NB4 (cell line): Measurements from ENCODE around the gene GPR55.

Source experiments
- DNase-seq: peaks from one replicate; pipeline ENCODE4 v3.0.0; 2010; ENCODE audit warnings: low read depth
- H3K4me3 ChIP-seq: one replicate; pipeline ENCODE4 v1.5.1; 2011; ENCODE audit warnings: mild to moderate bottlenecking, low read depth, low read length, moderate library complexity
- MAX ChIP-seq: IDR thresholded peaks from 2 replicates; pipeline ENCODE4 v1.6.1; 2011; ENCODE audit warnings: low read depth, low read length
- MYC ChIP-seq: IDR thresholded peaks from 2 replicates; pipeline ENCODE4 v1.6.1; 2011; ENCODE audit warnings: low read depth, low read length
- POLR2A ChIP-seq: IDR thresholded peaks from 2 replicates; pipeline ENCODE4 v1.6.1; 2011; ENCODE audit warnings: mild to moderate bottlenecking; ENCODE audit not compliant: insufficient read length; ENCODE audit errors: extremely low read depth
- TF ChIP-seq, protein P1 (sequence below): IDR thresholded peaks from one replicate; pipeline ENCODE4 v1.5.1; 2012; ENCODE audit warnings: low read depth, low read length

GPR55 gene

DNA sequence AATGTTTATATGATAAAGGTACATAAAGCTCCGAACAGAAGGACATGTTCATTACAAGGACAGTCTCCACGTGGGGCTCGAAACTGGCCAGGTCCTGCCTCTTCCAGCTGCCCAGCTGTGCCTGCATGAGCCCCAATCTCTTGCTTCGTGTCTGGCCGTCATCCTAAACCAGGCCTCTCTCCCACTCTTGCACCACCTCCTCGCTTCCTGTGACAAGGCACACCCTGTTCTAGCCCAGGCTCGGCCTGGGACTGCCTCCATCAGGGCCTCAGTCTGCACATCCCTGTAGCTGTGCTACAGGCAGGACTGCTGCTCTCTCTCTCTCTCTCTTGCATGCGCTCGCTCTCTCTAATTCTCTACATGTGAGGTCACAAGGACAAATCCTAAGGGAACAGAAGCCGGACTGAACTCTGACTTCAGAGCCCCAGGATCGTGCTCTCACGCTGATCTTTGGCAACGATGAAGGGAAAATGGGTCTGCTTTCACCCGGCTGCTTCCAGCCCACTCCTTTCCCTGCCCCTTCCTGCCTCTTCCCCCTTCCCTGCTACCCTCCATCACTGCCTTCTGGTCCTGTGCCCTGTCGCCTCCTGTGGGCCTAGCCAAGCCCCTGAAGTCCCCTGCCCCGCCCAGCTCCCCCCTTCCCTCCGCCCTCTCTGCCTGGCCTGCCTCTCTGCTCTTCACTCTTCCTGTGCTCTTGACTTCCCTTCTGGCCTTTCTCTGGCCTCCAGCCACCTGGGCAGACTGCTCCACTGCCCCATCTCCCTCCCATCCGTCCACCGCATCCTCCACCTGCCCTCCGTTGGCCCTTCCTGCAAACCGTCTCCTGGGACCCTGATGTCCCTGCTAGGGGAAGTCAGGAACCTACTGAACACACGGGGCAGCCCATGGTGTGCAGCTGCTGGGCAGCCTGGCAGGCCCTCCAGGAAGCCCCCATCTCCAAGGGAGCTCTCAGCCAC, 7.8 kb upstream of the GPR55 start:
- peak; percentile 88 for DNase-seq
- TF ChIP-seq, protein P1, sequence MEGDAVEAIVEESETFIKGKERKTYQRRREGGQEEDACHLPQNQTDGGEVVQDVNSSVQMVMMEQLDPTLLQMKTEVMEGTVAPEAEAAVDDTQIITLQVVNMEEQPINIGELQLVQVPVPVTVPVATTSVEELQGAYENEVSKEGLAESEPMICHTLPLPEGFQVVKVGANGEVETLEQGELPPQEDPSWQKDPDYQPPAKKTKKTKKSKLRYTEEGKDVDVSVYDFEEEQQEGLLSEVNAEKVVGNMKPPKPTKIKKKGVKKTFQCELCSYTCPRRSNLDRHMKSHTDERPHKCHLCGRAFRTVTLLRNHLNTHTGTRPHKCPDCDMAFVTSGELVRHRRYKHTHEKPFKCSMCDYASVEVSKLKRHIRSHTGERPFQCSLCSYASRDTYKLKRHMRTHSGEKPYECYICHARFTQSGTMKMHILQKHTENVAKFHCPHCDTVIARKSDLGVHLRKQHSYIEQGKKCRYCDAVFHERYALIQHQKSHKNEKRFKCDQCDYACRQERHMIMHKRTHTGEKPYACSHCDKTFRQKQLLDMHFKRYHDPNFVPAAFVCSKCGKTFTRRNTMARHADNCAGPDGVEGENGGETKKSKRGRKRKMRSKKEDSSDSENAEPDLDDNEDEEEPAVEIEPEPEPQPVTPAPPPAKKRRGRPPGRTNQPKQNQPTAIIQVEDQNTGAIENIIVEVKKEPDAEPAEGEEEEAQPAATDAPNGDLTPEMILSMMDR, result no peak
- TF ChIP-seq POLR2A, result no peak
- H3K4me3 ChIP-seq, result no peak overlapping the region

GRCh38 chr2:230931556-230932231, 6.7 kb upstream of the GPR55 start:
- DNase-seq, result no peak
- no peak overlapping the region for H3K4me3 ChIP-seq
- no peak for TF ChIP-seq MAX
- TF ChIP-seq POLR2A, result no peak
- TF ChIP-seq, protein P1, result no peak
- no peak for TF ChIP-seq MYC

DNA sequence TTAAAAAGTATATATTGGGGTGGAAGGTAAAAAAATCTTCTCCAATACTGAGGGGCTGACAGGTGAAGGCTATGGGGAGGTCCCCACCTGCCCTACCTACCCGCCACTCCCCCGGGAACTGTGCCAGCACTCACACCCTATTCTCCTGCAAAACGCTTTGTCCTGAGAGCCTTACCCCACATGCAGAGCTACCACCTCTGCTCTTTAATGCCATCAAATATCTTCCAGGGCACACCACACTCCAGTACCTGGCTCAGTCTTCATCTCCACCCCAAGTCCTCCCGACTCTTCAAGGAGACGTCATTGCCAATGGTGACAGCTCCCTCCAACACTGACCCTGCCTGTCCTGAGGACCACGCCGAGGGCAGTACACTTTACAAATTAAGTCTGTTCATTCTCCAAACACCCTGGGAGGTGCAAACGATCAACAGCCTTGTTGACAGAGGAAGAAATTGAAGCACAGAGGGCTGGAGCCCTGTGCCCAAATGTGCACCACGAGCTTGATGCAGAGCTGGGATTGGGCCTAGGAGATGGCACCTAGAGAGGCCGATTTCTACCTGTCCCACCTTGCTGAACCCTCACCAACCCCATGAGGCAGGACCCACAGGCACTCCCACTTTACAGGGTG, 6.0 kb upstream of the GPR55 start:
- no peak overlapping the region for H3K4me3 ChIP-seq
- TF ChIP-seq, protein P1, result no peak
- TF ChIP-seq MYC, result no peak
- no peak for TF ChIP-seq POLR2A
- no peak for TF ChIP-seq MAX
- no peak for DNase-seq

DNA sequence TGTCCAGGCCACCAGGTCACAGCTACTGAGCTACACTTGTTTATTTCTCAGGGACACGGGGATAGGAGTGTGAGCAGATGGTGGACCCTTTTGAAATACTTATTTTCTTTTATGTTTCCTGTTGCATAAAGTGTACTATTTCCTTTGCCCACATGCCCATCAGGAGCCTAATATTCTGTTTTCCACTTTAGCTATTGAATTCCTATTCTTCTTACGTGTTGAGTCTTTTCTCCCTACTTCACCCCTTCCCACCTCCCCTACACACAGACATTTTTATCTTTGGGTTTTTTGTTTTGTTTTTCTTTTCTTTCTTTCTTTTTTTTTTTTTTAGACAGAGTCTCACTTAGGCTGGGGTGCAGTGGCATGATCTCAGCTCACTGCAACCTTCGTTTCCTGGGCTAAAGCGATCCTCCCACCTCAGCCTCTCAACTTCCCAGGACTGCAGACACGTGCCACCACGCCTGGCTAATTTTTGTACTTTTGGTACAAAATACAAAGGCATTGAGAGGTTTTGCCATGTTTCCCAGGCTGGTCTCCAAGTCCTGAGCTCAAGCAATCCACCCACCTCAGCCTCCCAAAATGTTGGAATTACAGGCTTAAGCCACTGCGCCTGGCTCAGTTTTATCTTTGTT, 5.2 kb upstream of the GPR55 start:
- H3K4me3 ChIP-seq, result no peak overlapping the region
- TF ChIP-seq, protein P1, result no peak
- TF ChIP-seq POLR2A, result no peak
- TF ChIP-seq MYC, result 0 out of 2 replicates have a peak, but pooled peaks have one; percentile 55
- 0 out of 2 replicates have a peak, but pooled peaks have one; percentile 3 for TF ChIP-seq MAX
- DNase-seq, result peak; percentile 57

- H3K4me3 ChIP-seq, result no peak overlapping the region
- TF ChIP-seq, protein P1, result no peak
- TF ChIP-seq MAX, result no peak
- TF ChIP-seq POLR2A, result no peak
- TF ChIP-seq MYC, result no peak
- DNase-seq, result no peak
Observed at GRCh38 chr2:230929381-230930148, 4.5 kb upstream of the GPR55 start.
